ENCODE results near the gene PRXL2A.

DNA sequence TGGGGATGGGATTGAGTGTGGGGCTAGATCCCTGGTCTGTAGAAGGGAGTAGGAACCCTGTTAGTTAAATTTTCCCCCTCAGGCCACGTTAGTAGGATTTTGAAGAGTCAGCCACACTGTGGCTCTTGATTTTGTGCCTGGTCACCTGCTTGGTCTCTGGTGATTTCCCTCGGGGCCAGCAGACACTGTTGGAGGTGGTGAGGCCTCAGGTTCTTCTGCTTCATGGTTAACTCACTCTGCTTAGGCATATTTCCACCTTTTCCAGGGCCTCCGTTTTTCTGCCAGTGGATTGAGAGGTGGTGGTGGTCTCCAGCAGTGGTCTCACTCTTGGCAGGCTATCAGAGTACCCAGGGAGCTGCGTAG lies 49.9 kb downstream of the PRXL2A start:
- no peak for TF ChIP-seq POLR2A (IDR thresholded peaks at IDR 0.05; ENCODE audit: low read depth, low read length)
- no peak for TF ChIP-seq POLR2AphosphoS5 (IDR thresholded peaks at IDR 0.05; ENCODE audit: low read depth, low read length)
- TF ChIP-seq TAF1 (IDR thresholded peaks at IDR 0.05; ENCODE audit: borderline replicate concordance, low read depth, low read length), result no peak
